HCT116 (cell line): ENCODE results near the gene XPO4. TPM values are rescaled to one million over a fixed set of nuclear protein-coding genes. Genes with fewer than 3 reads are reported as not detected.

Source experiments
- ATAC-seq: fragments of 200-7000 bp; cut with Tn5 transposase; 2 replicates; pipeline ENCODE4 v1.9.1; 2020; ENCODE audit warnings: mild to moderate bottlenecking, moderate library complexity
- BruUV-seq: library from RNA; stranded (reverse); fragments of 400-500 nt; replicated peaks from 2 replicates; lab custom pipeline; 2021; lab: Mats Ljungman, UMichigan
- CTCF ChIA-PET: fragments of 300-600 bp; sonication (Branson Sonifier 250); formaldehyde crosslinking; loops from one replicate; lab custom pipeline; 2021; ENCODE audit warnings: antibody characterized with exemption; lab: Charles Lee
- POLR2A ChIA-PET: fragments of 300-600, 350-600 bp; sonication (Branson Sonifier 250); formaldehyde crosslinking; loops from one replicate; lab custom pipeline; 2021; ENCODE audit warnings: antibody characterized with exemption; lab: Charles Lee
- RAD21 ChIA-PET, 2 experiments: fragments of 300-600 bp; sonication (Branson Sonifier 250); formaldehyde crosslinking; loops; one replicate each; lab custom pipeline; 2023; ENCODE audit warnings: low total read pairs in 2 of 2; ENCODE audit not compliant: uncharacterized antibody in 2 of 2, unreplicated experiment in 2 of 2, low non-redundant PET in 1 of 2; lab: Charles Lee
- DNase-seq: peaks from one replicate; pipeline ENCODE4 v3.0.0-alpha.2; 2010; ENCODE audit warnings: low read depth, low spot score
- H2AFZ ChIP-seq: fragments of 200-600 bp; shearing (Covaris generic), sonication (generic); 2 replicates; pipeline ENCODE4 v1.6.1; 2017; ENCODE audit warnings: low read depth, mixed run types, mixed read lengths, antibody characterized with exemption, low read length; ENCODE audit not compliant: poor library complexity, severe bottlenecking
- H3K27ac ChIP-seq: 2 replicates; pipeline ENCODE4 v1.5.1; 2012; ENCODE audit warnings: low read depth, low read length
- H3K27me3 ChIP-seq: fragments of 200-600 bp; sonication (generic); 2 replicates; pipeline ENCODE4 v1.6.1; 2016; ENCODE audit warnings: mixed run types, low read length, mixed read lengths; ENCODE audit not compliant: insufficient read depth
- H3K36me3 ChIP-seq, 2 experiments: fragments of 200-500 bp in 1 of 2; fragments of 200-600 bp in 1 of 2; sonication (Bioruptor generic) in 1 of 2; sonication (generic) in 1 of 2; 2 replicates each; pipeline versions ENCODE4 v1.5.1 to v1.6.1; 2014 to 2016; ENCODE audit warnings: low read length in 2 of 2, inconsistent platforms in 1 of 2, mixed read lengths in 1 of 2, mixed run types in 1 of 2; ENCODE audit not compliant: insufficient read depth in 2 of 2, control insufficient read depth in 1 of 2
- H3K4me1 ChIP-seq, 2 experiments: fragments of 200-600 bp in 1 of 2; sonication (generic) in 1 of 2; 2 replicates each; pipeline versions ENCODE4 v1.5.1 to v1.6.1; 2012 to 2017; ENCODE audit warnings: low read length in 2 of 2, inconsistent platforms in 1 of 2, mild to moderate bottlenecking in 1 of 2, mixed read lengths in 1 of 2, mixed run types in 1 of 2, moderate library complexity in 1 of 2; ENCODE audit not compliant: insufficient read depth in 2 of 2, control insufficient read depth in 1 of 2
- H3K4me2 ChIP-seq: fragments of 200-600 bp; sonication (generic); 2 replicates; pipeline ENCODE4 v1.6.1; 2017; ENCODE audit warnings: mixed run types, low read length, mixed read lengths
- H3K4me3 ChIP-seq, 2 experiments: fragments of 200-600 bp in 1 of 2; sonication (generic) in 1 of 2; replicated peaks in 1 of 2; 2 replicates each; pipeline ENCODE4 v1.5.1; 2011 to 2016; ENCODE audit warnings: low read length in 2 of 2, control low read depth in 1 of 2, low read depth in 1 of 2, mild to moderate bottlenecking in 1 of 2, mixed read lengths in 1 of 2, mixed run types in 1 of 2
- H3K79me2 ChIP-seq: fragments of 200-600 bp; sonication (generic); 2 replicates; pipeline ENCODE4 v1.6.1; 2017; ENCODE audit warnings: mild to moderate bottlenecking, mixed run types, low read length, moderate library complexity, mixed read lengths; ENCODE audit not compliant: insufficient read depth
- H3K9ac ChIP-seq: fragments of 200-600 bp; sonication (generic); 2 replicates; pipeline ENCODE4 v1.6.1; 2016; ENCODE audit warnings: low read length, mixed read lengths
- H3K9me2 ChIP-seq: fragments of 200-600 bp; sonication (generic), shearing (Covaris generic); 2 replicates; pipeline ENCODE4 v1.6.1; 2017; ENCODE audit warnings: mixed run types, mild to moderate bottlenecking, moderate library complexity; ENCODE audit not compliant: insufficient read depth
- H3K9me3 ChIP-seq, 2 experiments: fragments of 200-500 bp in 1 of 2; fragments of 200-600 bp in 1 of 2; sonication (Bioruptor generic) in 1 of 2; sonication (generic) in 1 of 2; 2 replicates each; pipeline ENCODE4 v1.6.1; 2014 to 2017; ENCODE audit warnings: low read length in 2 of 2, mixed read lengths in 2 of 2, inconsistent platforms in 1 of 2, low read depth in 1 of 2, mild to moderate bottlenecking in 1 of 2, mixed run types in 1 of 2, moderate library complexity in 1 of 2; ENCODE audit not compliant: control insufficient read depth in 1 of 2, insufficient read depth in 1 of 2
- H4K20me1 ChIP-seq: fragments of 200-600 bp; sonication (generic), shearing (Covaris generic); 2 replicates; pipeline ENCODE4 v1.6.1; 2017; ENCODE audit warnings: mixed run types, mild to moderate bottlenecking, moderate library complexity; ENCODE audit not compliant: insufficient read depth
- CBX3 ChIP-seq: IDR thresholded peaks from 2 replicates; pipeline ENCODE4 v1.6.1; 2012; ENCODE audit warnings: low read depth
- EGR1 ChIP-seq: IDR thresholded peaks from 2 replicates; pipeline ENCODE4 v1.6.1; 2012; ENCODE audit warnings: low read depth
- ELF1 ChIP-seq: IDR thresholded peaks from 2 replicates; pipeline ENCODE4 v1.6.1; 2012; ENCODE audit warnings: low read depth, borderline replicate concordance
- EZH2 ChIP-seq: fragments of 200-600 bp; sonication (generic); IDR thresholded peaks from 2 replicates; pipeline ENCODE4 v1.6.1; 2017; ENCODE audit warnings: antibody characterized with exemption, mixed run types
- FOSL1 ChIP-seq: IDR thresholded peaks from 2 replicates; pipeline ENCODE4 v1.6.1; 2012; ENCODE audit warnings: low read depth
- MAX ChIP-seq: IDR thresholded peaks from 2 replicates; pipeline ENCODE4 v1.6.1; 2012
- POLR2A ChIP-seq: IDR thresholded peaks from 2 replicates; pipeline ENCODE4 v1.7.0; 2011; ENCODE audit warnings: borderline replicate concordance; ENCODE audit not compliant: insufficient read depth, insufficient read length; ENCODE audit errors: extremely low read depth
- POLR2AphosphoS5 ChIP-seq: IDR thresholded peaks from 2 replicates; pipeline ENCODE4 v1.6.1; 2011; ENCODE audit warnings: mild to moderate bottlenecking, low read depth, low read length, moderate library complexity
- REST ChIP-seq: IDR thresholded peaks from 2 replicates; pipeline ENCODE4 v1.6.1; 2012; ENCODE audit warnings: low read depth
- SRF ChIP-seq: IDR thresholded peaks from 2 replicates; pipeline ENCODE4 v1.6.1; 2012; ENCODE audit warnings: low read depth
- ZBTB33 ChIP-seq: IDR thresholded peaks from 2 replicates; pipeline ENCODE4 v1.6.1; 2011; ENCODE audit warnings: mild to moderate bottlenecking, low read length, moderate library complexity; ENCODE audit not compliant: insufficient replicate concordance; ENCODE audit errors: extremely low read depth
- ZNF274 ChIP-seq: fragments of 200-500 bp; sonication (Bioruptor generic); IDR thresholded peaks from 2 replicates; pipeline ENCODE4 v1.6.1; 2014; ENCODE audit warnings: mild to moderate bottlenecking, low read depth, low read length, inconsistent platforms
- intact Hi-C: fragments of 100-400 bp; cut with micrococcal nuclease; formaldehyde crosslinking; loops from 2 replicates; pipeline ENCODE4 v1.10.0; 2022
- total RNA-seq: library from RNA; stranded (reverse); gene quantifications from one replicate; pipeline ENCODE4 v1.2.1, GENCODE V29; 2021; ENCODE audit not compliant: unreplicated experiment

XPO4 gene
- total RNA-seq, 1 experiment from 2014 or later: 29.7 TPM

GRCh38 chr13:20778311-20778710, 124.2 kb downstream of the XPO4 start:
- no peak overlapping the region for H3K4me3 ChIP-seq
- BruUV-seq: no TSS peak
- DNase-seq: no peak
- H2AFZ ChIP-seq: no peak overlapping the region
- peaks cover 12 to 15% of the 10 kb centered on the region in 2 experiments; a peak in 3 of 4 replicates for H3K36me3 ChIP-seq
- peaks cover 2% of the 10 kb centered on the region; the same call in 1 of the 2 replicates for H3K79me2 ChIP-seq
- H3K9ac ChIP-seq: no peak overlapping the region
- TF ChIP-seq ELF1: no peak
- no peak for TF ChIP-seq REST
- no peak for TF ChIP-seq EGR1
- TF ChIP-seq EZH2: no peak
- no peak for TF ChIP-seq ZNF274
- TF ChIP-seq MAX: no peak
- TF ChIP-seq POLR2AphosphoS5: no peak
- TF ChIP-seq FOSL1: no peak
- TF ChIP-seq ZBTB33: no peak
- no peak for TF ChIP-seq CBX3
- TF ChIP-seq SRF: no peak
- TF ChIP-seq POLR2A: no peak
- no peak overlapping the region for H3K4me2 ChIP-seq
- no peaks in the 10 kb centered on the region for H4K20me1 ChIP-seq
- no peak for ATAC-seq
- no peaks in the 10 kb centered on the region for H3K27me3 ChIP-seq
- CTCF ChIA-PET: no interaction called here
- intact Hi-C loops: no loop called here
- H3K9me3 ChIP-seq: no peaks in the 10 kb centered on the region
- POLR2A ChIA-PET: no interaction called here
- no peaks in the 10 kb centered on the region for H3K9me2 ChIP-seq
- RAD21 ChIA-PET: no interaction called here
- H3K4me1 ChIP-seq: peaks cover 0 to 8% of the 10 kb centered on the region in 2 experiments; a peak in 1 of 4 replicates
- no peak overlapping the region for H3K27ac ChIP-seq
